Stimulated activated CD4-positive, alpha-beta T cell treated with anti-CD3 and anti-CD28 coated beads, Interleukin-1b, Interleukin-23, amount 100 ng/mL, for 1 hour (primary cell): Measurements from ENCODE around the gene SRR.
A peak's percentile ranks its signal among the peaks of the same experiment; 100 is the strongest.
"Not testable (repeated sequence)": the region's sequence is repeated elsewhere in the genome, so short reads cannot be mapped to it uniquely, and the experiment has no call there.

Experiments
- DNase-seq, 2 donors: peaks; one replicate each; pipeline ENCODE4 v3.0.0-alpha.2; 2020; ENCODE audit warnings: low read depth in 2 of 2

SRR gene

GRCh38 chr17:2292100-2292499, 11.7 kb upstream of the SRR start:
- no peak for DNase-seq

DNA sequence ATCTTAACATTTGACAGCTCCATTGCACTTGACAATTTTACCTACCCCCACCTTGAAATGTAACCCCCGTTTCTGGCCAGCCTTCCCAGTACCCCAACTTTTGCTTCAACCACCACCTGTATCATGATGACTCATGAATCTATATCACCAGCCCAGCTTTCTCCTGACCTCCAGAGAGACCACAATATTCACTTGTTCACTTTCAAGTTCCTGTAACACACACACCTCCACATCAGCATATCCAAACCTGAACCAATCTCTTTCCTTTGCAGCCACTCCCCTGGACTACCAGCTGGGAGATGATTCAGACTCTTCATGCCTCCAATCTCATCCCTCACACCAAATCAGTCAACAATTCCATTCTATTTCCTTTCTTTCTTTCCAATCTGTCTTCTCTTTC, 8.2 kb upstream of the SRR start:
- DNase-seq = no peak

DNA sequence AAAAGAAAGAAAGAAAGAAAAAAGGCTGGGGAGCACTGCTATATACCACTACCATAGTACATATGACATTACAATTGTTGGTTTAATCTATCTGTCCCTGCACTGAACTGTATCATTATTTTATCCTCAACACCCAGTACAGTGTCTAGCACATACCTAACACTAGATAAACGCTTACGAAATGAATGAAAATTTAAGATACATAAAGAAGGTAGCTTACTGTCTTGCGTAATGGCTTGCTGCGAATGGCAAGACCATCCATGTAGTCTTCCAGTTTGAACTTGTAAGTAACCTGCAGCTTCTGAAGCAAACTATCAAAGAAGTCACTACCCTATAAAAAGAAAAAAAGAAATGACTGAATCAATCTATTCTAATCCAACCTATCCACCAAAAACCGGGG, 6.7 kb upstream of the SRR start:
- DNase-seq = no peak

GRCh38 chr17:2299136-2299535, 4.6 kb upstream of the SRR start:
- DNase-seq = no peak

- no peak for DNase-seq
These were observed 4.0 kb upstream of the SRR start for GRCh38 chr17:2299756-2300155.

GRCh38 chr17:2302778-2303203, 959 bp upstream of the SRR start:
- DNase-seq = no peak

GRCh38 chr17:2304931-2305330, 1.2 kb downstream of the SRR start:
- no peak for DNase-seq

- DNase-seq = no peak
These were observed 5.8 kb downstream of the SRR start for GRCh38 chr17:2309338-2310154.

- DNase-seq = no peak
These were observed 9.0 kb downstream of the SRR start for GRCh38 chr17:2312736-2313135.

DNA sequence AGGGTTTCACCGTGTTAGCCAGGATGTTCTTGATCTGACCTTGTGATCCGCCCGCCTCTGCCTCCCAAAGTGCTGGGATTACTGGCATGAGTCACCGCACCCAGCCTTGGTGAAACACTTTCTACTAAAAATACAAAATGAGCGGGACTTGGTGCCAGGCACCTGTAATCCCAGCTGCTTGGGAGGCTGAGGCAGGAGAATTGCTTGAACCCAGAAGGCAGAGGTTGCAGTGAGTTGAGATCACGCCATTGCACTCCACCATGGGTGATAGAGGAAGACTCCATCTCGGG, 13.1 kb downstream of the SRR start:
- DNase-seq = not testable (repeated sequence)

GRCh38 chr17:2317796-2318195, 14.0 kb downstream of the SRR start:
- no peak for DNase-seq

GRCh38 chr17:2319051-2319450, 15.3 kb downstream of the SRR start:
- no peak for DNase-seq

GRCh38 chr17:2321399-2321798, 17.6 kb downstream of the SRR start:
- DNase-seq = no peak

DNA sequence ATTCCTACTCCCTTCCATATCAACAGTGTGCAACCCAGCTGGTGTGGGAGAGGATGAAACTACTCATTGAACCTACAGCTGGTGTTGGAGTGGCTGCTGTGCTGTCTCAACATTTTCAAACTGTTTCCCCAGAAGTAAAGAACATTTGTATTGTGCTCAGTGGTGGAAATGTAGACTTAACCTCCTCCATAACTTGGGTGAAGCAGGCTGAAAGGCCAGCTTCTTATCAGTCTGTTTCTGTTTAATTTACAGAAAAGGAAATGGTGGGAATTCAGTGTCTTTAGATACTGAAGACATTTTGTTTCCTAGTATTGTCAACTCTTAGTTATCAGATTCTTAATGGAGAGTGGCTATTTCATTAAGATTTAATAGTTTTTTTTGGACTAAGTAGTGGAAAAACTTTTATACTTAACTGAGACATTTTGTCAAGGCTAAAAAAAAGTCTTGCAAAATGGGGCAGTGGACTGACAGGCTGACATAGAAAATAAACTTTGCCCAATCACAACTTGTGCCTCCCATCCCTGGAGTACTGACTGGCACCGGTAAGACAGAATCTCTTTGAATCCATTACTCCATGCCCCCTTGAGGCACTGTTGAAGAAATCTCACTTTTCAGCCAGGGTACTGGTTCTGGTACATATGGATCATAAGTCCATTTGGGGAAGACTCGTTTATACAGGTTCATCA, 20.0 kb downstream of the SRR start:
- DNase-seq = no peak

- no peak for DNase-seq
These were observed 27.6 kb downstream of the SRR start for GRCh38 chr17:2331303-2331702.

DNA sequence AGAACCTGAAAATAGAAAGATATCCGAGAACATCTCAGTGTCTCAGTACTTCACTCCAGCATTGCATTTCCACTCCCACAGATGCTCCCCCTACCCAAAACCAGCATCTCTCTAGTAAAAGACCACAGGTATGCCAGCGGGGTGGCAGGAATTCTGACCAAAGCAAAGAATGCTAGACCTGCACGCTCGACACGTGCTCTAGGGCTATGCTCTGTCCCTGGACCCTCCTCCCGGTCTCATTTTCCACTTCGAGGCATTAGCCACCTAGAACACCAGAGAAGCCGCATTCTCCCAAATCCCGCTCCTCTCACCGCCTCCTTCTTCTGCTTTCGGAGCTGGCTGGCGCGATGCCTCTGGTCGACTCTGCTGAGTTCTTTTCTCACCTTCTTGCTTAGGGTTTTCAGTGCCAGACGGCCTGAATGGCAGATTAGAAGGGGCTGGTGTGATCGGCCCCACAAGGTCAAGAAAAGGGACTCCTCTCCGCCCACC, 32.0 kb downstream of the SRR start:
- no peak for DNase-seq

GRCh38 chr17:2336215-2336851, 32.6 kb downstream of the SRR start, which contains the start of gene TSR1:
Gene TSR1 (minus strand): TSS chr17:2336457. CDS start chr17:2336427, 30 bp downstream.
- peak; percentile 69 to 81 for DNase-seq

GRCh38 chr17:2336852-2337543, 33.2 kb downstream of the SRR start, which contains the start of gene SGSM2:
Gene SGSM2 (plus strand): TSS chr17:2337501. CDS start chr17:2337689, 188 bp downstream.
- DNase-seq = peak; percentile 23 to 39

- DNase-seq = no peak
These were observed 34.0 kb downstream of the SRR start for GRCh38 chr17:2337544-2338314.

GRCh38 chr17:2338315-2338657, 34.5 kb downstream of the SRR start:
- no peak for DNase-seq

- no peak for DNase-seq
These were observed 39.7 kb downstream of the SRR start for GRCh38 chr17:2343421-2343820.
